Measurements from ENCODE around the gene RAD51C. TPM values are rescaled to one million over a fixed set of nuclear protein-coding genes. Genes with fewer than 3 reads are reported as not detected.
"Not testable (repeated sequence)": the region's sequence is repeated elsewhere in the genome, so short reads cannot be mapped to it uniquely, and the experiment has no call there.

The RAD51C gene
- total RNA-seq, 2 experiments from 2014 or later = 73.3 to 76.8 TPM

GRCh38 chr17:58680038-58680369 is 12.4 kb upstream of the RAD51C start:
- peaks cover 3% of the 10 kb centered on the region for H3K27me3 Mint-ChIP-seq
- H3K9me3 Mint-ChIP-seq = no peaks in the 10 kb centered on the region
- H3K4me1 Mint-ChIP-seq (ENCODE audit: low read depth) = no peaks in the 10 kb centered on the region
- POLR2A ChIA-PET = interaction anchor here (0.6 to 1.3 kb wide), 3 partner anchors 13 to 1312 kb away, joined by 3 to 4 read pairs (median 3); no protein-coding TSS in a partner anchor
- H3K36me3 Mint-ChIP-seq (ENCODE audit: low read depth) = no peaks in the 10 kb centered on the region
- TF ChIP-seq CTCF (IDR thresholded peaks at IDR 0.05) = no peak
- CTCF ChIA-PET = no interaction called here
- DNase-seq (no peak), ATAC-seq (no peak)
- intact Hi-C loops (cut with micrococcal nuclease) = no loop called here
- H3K4me3 Mint-ChIP-seq = no peak overlapping the region
- H3K27ac Mint-ChIP-seq = no peak overlapping the region

GRCh38 chr17:58684003-58684402 is 8.4 kb upstream of the RAD51C start:
- H3K4me3 Mint-ChIP-seq = no peak overlapping the region
- intact Hi-C loops (cut with micrococcal nuclease) = no loop called here
- POLR2A ChIA-PET = no interaction called here
- TF ChIP-seq CTCF (IDR thresholded peaks at IDR 0.05) = no peak
- no peaks in the 10 kb centered on the region for H3K27me3 Mint-ChIP-seq
- H3K27ac Mint-ChIP-seq = no peak overlapping the region
- no peaks in the 10 kb centered on the region for H3K9me3 Mint-ChIP-seq
- no peaks in the 10 kb centered on the region for H3K4me1 Mint-ChIP-seq (ENCODE audit: low read depth)
- ATAC-seq (no peak), DNase-seq (no peak)
- CTCF ChIA-PET = no interaction called here
- no peaks in the 10 kb centered on the region for H3K36me3 Mint-ChIP-seq (ENCODE audit: low read depth)

GRCh38 chr17:58684462-58684861 is 7.9 kb upstream of the RAD51C start:
- DNase-seq; H3K4me1 Mint-ChIP-seq (ENCODE audit: low read depth); intact Hi-C loops (cut with micrococcal nuclease); H3K9me3 Mint-ChIP-seq; ATAC-seq; H3K27me3 Mint-ChIP-seq; H3K36me3 Mint-ChIP-seq (ENCODE audit: low read depth); POLR2A ChIA-PET; H3K4me3 Mint-ChIP-seq; H3K27ac Mint-ChIP-seq; CTCF ChIA-PET: not testable (repeated sequence)

- Mint-ChIP-seq H3K9me3 (no peaks in the 10 kb centered on the region), H3K36me3 (ENCODE audit: low read depth) (no peaks in the 10 kb centered on the region), H3K4me3 (no peak overlapping the region), H3K4me1 (ENCODE audit: low read depth) (no peaks in the 10 kb centered on the region), H3K27ac (no peak overlapping the region), H3K27me3 (no peaks in the 10 kb centered on the region)
- intact Hi-C loops (cut with micrococcal nuclease) = no loop called here
- ChIA-PET CTCF (no interaction called here), POLR2A (interaction anchor here (0.6 to 1.1 kb wide), 3 partner anchors 22 to 818 kb away, joined by 3 to 6 read pairs (median 3); no protein-coding TSS in a partner anchor)
- ATAC-seq (no peak), DNase-seq (no peak)
- no peak for TF ChIP-seq CTCF (IDR thresholded peaks at IDR 0.05)
Observed at GRCh38 chr17:58686980-58687379, 5.4 kb upstream of the RAD51C start.

GRCh38 chr17:58688521-58688920 is 3.9 kb upstream of the RAD51C start:
- peaks cover 9% of the 10 kb centered on the region for H3K4me1 Mint-ChIP-seq (ENCODE audit: low read depth)
- DNase-seq (no peak), ATAC-seq (no peak)
- POLR2A ChIA-PET = interaction anchor here (4.7 to 6.4 kb wide), 2 partner anchors 30 to 57 kb away, joined by 36 to 78 read pairs; no protein-coding TSS in a partner anchor
- no peaks in the 10 kb centered on the region for H3K9me3 Mint-ChIP-seq
- CTCF ChIA-PET = interaction anchor here (1.0 kb wide), 2 partner anchors 112 to 316 kb away, joined by 3 read pairs; no protein-coding TSS in a partner anchor
- no peak for TF ChIP-seq CTCF (IDR thresholded peaks at IDR 0.05)
- intact Hi-C loops (cut with micrococcal nuclease) = no loop called here
- no peak overlapping the region for H3K27ac Mint-ChIP-seq
- H3K27me3 Mint-ChIP-seq = no peaks in the 10 kb centered on the region
- no peak overlapping the region for H3K4me3 Mint-ChIP-seq
- H3K36me3 Mint-ChIP-seq (ENCODE audit: low read depth) = peaks cover 9% of the 10 kb centered on the region

- DNase-seq; H3K27me3 Mint-ChIP-seq; H3K4me3 Mint-ChIP-seq; H3K9me3 Mint-ChIP-seq; ATAC-seq; H3K27ac Mint-ChIP-seq; intact Hi-C loops (cut with micrococcal nuclease): not testable (repeated sequence)
- ChIA-PET POLR2A (interaction anchor here (0.9 to 6.4 kb wide), 3 partner anchors 31 to 61 kb away, joined by 3 to 78 read pairs (median 36); no protein-coding TSS in a partner anchor), CTCF (interaction anchor here (0.9 kb wide), 1 partner anchor 171 kb away, joined by 3 read pairs; no protein-coding TSS in a partner anchor)
- H3K4me1 Mint-ChIP-seq (ENCODE audit: low read depth) = peaks cover 20% of the 10 kb centered on the region
- peaks cover 17% of the 10 kb centered on the region for H3K36me3 Mint-ChIP-seq (ENCODE audit: low read depth)
Observed at GRCh38 chr17:58690033-58690432, 2.4 kb upstream of the RAD51C start.
